Measurements from ENCODE around the gene RSBN1L. TPM values are rescaled to one million over a fixed set of nuclear protein-coding genes. Genes with fewer than 3 reads are reported as not detected.

Gene RSBN1L
- total RNA-seq, 1 experiment from 2014 or later, result 18.0 TPM

DNA sequence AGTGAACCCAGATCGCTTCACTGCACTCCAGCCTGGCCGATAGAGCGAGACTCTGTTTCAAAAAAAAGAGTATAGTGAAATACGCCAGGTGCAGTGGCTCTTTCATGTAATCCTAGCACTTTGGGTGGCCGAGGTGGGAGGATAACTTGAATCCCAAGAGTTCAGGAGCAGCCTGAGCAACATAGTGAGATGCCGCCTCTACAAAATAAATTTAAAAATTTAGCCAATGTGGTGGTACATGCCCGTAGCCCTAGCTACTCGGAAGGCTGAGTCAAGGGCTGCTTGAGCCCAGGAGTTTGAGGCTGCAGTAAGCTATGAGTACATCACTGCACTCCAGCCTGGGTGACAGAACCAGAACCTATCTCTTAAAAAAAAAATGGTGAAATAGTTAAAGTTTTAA is 74.1 kb downstream of the RSBN1L start:
- Histone ChIP-seq H3K4me1 (ENCODE audit: control insufficient read depth, insufficient read depth, low read length) (no peaks in the 10 kb centered on the region), H3K9me3 (ENCODE audit: control insufficient read depth, insufficient read depth, low read depth, low read length) (no peaks in the 10 kb centered on the region), H3K27me3 (ENCODE audit: control insufficient read depth, insufficient read depth, low read length) (no peaks in the 10 kb centered on the region), H3K36me3 (ENCODE audit: control insufficient read depth, insufficient read depth, low read length) (no peaks in the 10 kb centered on the region; the same call in 1 of the 2 replicates), H3K4me3 (ENCODE audit: low read depth in 2 of 2, low read length in 2 of 2) (no peak overlapping the region), H3K27ac (ENCODE audit: low read length) (no peak overlapping the region)
- DNase-seq (ENCODE audit: low read depth, low spot score) (no peak), ATAC-seq (no peak)
- no TSS peak for BruUV-seq (replicated peaks)
- CTCF ChIA-PET, result interaction anchor here (0.7 kb wide), 1 partner anchor 50 kb away, joined by 3 read pairs; no protein-coding TSS in a partner anchor
- intact Hi-C loops (cut with micrococcal nuclease; ENCODE audit: unreplicated experiment), result no loop called here
- no peak for TF ChIP-seq REST (IDR thresholded peaks at IDR 0.05; ENCODE audit: insufficient read depth in 1 of 2, low read depth in 2 of 2, low read length in 1 of 2)
- TF ChIP-seq TCF7L2 (IDR thresholded peaks at IDR 0.05; ENCODE audit: low read depth, low read length), result no peak
- TF ChIP-seq POLR2AphosphoS5 (IDR thresholded peaks at IDR 0.05; ENCODE audit: low read depth, low read length), result no peak
- no peak for TF ChIP-seq SIN3A (IDR thresholded peaks at IDR 0.05; ENCODE audit: borderline replicate concordance, insufficient read depth, low read depth, low read length)
- TF ChIP-seq, protein P1, sequence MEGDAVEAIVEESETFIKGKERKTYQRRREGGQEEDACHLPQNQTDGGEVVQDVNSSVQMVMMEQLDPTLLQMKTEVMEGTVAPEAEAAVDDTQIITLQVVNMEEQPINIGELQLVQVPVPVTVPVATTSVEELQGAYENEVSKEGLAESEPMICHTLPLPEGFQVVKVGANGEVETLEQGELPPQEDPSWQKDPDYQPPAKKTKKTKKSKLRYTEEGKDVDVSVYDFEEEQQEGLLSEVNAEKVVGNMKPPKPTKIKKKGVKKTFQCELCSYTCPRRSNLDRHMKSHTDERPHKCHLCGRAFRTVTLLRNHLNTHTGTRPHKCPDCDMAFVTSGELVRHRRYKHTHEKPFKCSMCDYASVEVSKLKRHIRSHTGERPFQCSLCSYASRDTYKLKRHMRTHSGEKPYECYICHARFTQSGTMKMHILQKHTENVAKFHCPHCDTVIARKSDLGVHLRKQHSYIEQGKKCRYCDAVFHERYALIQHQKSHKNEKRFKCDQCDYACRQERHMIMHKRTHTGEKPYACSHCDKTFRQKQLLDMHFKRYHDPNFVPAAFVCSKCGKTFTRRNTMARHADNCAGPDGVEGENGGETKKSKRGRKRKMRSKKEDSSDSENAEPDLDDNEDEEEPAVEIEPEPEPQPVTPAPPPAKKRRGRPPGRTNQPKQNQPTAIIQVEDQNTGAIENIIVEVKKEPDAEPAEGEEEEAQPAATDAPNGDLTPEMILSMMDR (IDR thresholded peaks at IDR 0.05), result no peak
- POLR2A ChIA-PET, result no interaction called here
- in situ Hi-C loops (cut with HindIII; ENCODE audit: low pct_unique_long_range_greater_than_20kb, low sequenced_read_pairs), result no loop called here

DNA sequence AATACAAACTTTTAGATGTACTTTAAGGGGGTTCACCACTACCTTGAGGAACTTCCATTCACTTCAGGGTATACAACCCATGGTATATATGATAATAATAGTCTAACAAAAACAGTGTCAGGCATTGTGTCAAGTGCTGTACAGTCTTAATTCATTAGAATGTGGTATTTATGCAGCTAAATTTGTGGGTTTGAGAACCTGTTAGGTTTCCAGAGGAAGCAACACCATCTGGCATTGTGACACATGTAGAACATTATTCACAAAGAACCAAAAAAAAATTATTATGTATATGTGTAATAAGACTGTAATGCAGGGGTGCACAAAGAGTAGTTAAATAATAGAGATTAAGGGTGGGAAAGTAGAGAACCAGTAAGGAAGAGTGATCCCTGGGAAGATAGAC is 75.6 kb downstream of the RSBN1L start:
- Histone ChIP-seq H3K27me3 (ENCODE audit: control insufficient read depth, insufficient read depth, low read length) (no peaks in the 10 kb centered on the region), H3K27ac (ENCODE audit: low read length) (no peak overlapping the region), H3K9me3 (ENCODE audit: control insufficient read depth, insufficient read depth, low read depth, low read length) (no peaks in the 10 kb centered on the region), H3K4me1 (ENCODE audit: control insufficient read depth, insufficient read depth, low read length) (no peaks in the 10 kb centered on the region), H3K36me3 (ENCODE audit: control insufficient read depth, insufficient read depth, low read length) (no peaks in the 10 kb centered on the region; the same call in 1 of the 2 replicates), H3K4me3 (ENCODE audit: low read depth in 2 of 2, low read length in 2 of 2) (no peak overlapping the region)
- BruUV-seq (replicated peaks), result no TSS peak
- POLR2A ChIA-PET, result no interaction called here
- ATAC-seq (no peak), DNase-seq (ENCODE audit: low read depth, low spot score) (no peak)
- intact Hi-C loops (cut with micrococcal nuclease; ENCODE audit: unreplicated experiment), result no loop called here
- no peak for TF ChIP-seq SIN3A (IDR thresholded peaks at IDR 0.05; ENCODE audit: borderline replicate concordance, insufficient read depth, low read depth, low read length)
- TF ChIP-seq, protein P1 (IDR thresholded peaks at IDR 0.05), result no peak
- no peak for TF ChIP-seq REST (IDR thresholded peaks at IDR 0.05; ENCODE audit: insufficient read depth in 1 of 2, low read depth in 2 of 2, low read length in 1 of 2)
- no peak for TF ChIP-seq POLR2AphosphoS5 (IDR thresholded peaks at IDR 0.05; ENCODE audit: low read depth, low read length)
- no peak for TF ChIP-seq TCF7L2 (IDR thresholded peaks at IDR 0.05; ENCODE audit: low read depth, low read length)
- in situ Hi-C loops (cut with HindIII; ENCODE audit: low pct_unique_long_range_greater_than_20kb, low sequenced_read_pairs), result no loop called here
- CTCF ChIA-PET, result interaction anchor here (0.7 kb wide), 1 partner anchor 168 kb away, joined by 3 read pairs; no protein-coding TSS in a partner anchor

All from Panc1 (cell line).